ENCODE data around the gene RBM47.

Gene RBM47

GRCh38 chr4:40651280-40651679, 21.6 kb upstream of the RBM47 start:
- H3K9ac ChIP-seq (ENCODE audit: low read length), result no peak overlapping the region
- no peak overlapping the region for H3K27ac ChIP-seq (ENCODE audit: low read depth, low read length)
- H2AFZ ChIP-seq (ENCODE audit: low read depth, low read length, severe bottlenecking), result no peak overlapping the region
- no peaks in the 10 kb centered on the region for H3K9me3 ChIP-seq (ENCODE audit: insufficient read depth, low read length)
- no peaks in the 10 kb centered on the region for H3K79me2 ChIP-seq (ENCODE audit: insufficient read depth, low read length)
- H3K36me3 ChIP-seq (ENCODE audit: low read length), result no peaks in the 10 kb centered on the region
- no peaks in the 10 kb centered on the region for H3F3A ChIP-seq (ENCODE audit: insufficient read depth)
- no peaks in the 10 kb centered on the region for H3K27me3 ChIP-seq (ENCODE audit: low read length)
- no peak for TF ChIP-seq EZH2phosphoT487 (conservative IDR thresholded peaks at IDR 0.05; ENCODE audit: low read length)
- TF ChIP-seq CTCF (IDR thresholded peaks at IDR 0.05; ENCODE audit: insufficient read depth, low read length, poor library complexity, severe bottlenecking), result no peak
- H3K4me2 ChIP-seq (ENCODE audit: low read depth, low read length, poor library complexity, severe bottlenecking), result no peak overlapping the region
- no peaks in the 10 kb centered on the region for H4K20me1 ChIP-seq (ENCODE audit: low read depth, low read length)
- H3K9me2 ChIP-seq (replicated peaks; ENCODE audit: insufficient read depth, low read length), result no peaks in the 10 kb centered on the region
- no peak overlapping the region for H3K4me3 ChIP-seq (ENCODE audit: insufficient read depth, low read length, poor library complexity, severe bottlenecking)

GRCh38 chr4:40649321-40649720, 19.7 kb upstream of the RBM47 start:
- no peak overlapping the region for H3K4me3 ChIP-seq (ENCODE audit: insufficient read depth, low read length, poor library complexity, severe bottlenecking)
- TF ChIP-seq CTCF (IDR thresholded peaks at IDR 0.05; ENCODE audit: insufficient read depth, low read length, poor library complexity, severe bottlenecking) (no peak), EZH2phosphoT487 (conservative IDR thresholded peaks at IDR 0.05; ENCODE audit: low read length) (no peak)
- no peaks in the 10 kb centered on the region for H3K9me3 ChIP-seq (ENCODE audit: insufficient read depth, low read length)
- H3K4me2 ChIP-seq (ENCODE audit: low read depth, low read length, poor library complexity, severe bottlenecking), result no peak overlapping the region
- no peaks in the 10 kb centered on the region for H3K36me3 ChIP-seq (ENCODE audit: low read length)
- H3K79me2 ChIP-seq (ENCODE audit: insufficient read depth, low read length), result no peaks in the 10 kb centered on the region
- H3K9me2 ChIP-seq (replicated peaks; ENCODE audit: insufficient read depth, low read length), result no peaks in the 10 kb centered on the region
- no peaks in the 10 kb centered on the region for H3K27me3 ChIP-seq (ENCODE audit: low read length)
- H2AFZ ChIP-seq (ENCODE audit: low read depth, low read length, severe bottlenecking), result no peak overlapping the region
- no peak overlapping the region for H3K27ac ChIP-seq (ENCODE audit: low read depth, low read length)
- H3K9ac ChIP-seq (ENCODE audit: low read length), result no peak overlapping the region
- no peaks in the 10 kb centered on the region for H3F3A ChIP-seq (ENCODE audit: insufficient read depth)
- H4K20me1 ChIP-seq (ENCODE audit: low read depth, low read length), result no peaks in the 10 kb centered on the region

- Histone ChIP-seq H3K9ac (ENCODE audit: low read length) (no peak overlapping the region), H3K4me2 (ENCODE audit: low read depth, low read length, poor library complexity, severe bottlenecking) (no peak overlapping the region), H3K27me3 (ENCODE audit: low read length) (no peaks in the 10 kb centered on the region), H3K36me3 (ENCODE audit: low read length) (no peaks in the 10 kb centered on the region), H3K27ac (ENCODE audit: low read depth, low read length) (no peak overlapping the region), H3K9me2 (replicated peaks; ENCODE audit: insufficient read depth, low read length) (no peaks in the 10 kb centered on the region), H3K4me3 (ENCODE audit: insufficient read depth, low read length, poor library complexity, severe bottlenecking) (no peak overlapping the region), H3K9me3 (ENCODE audit: insufficient read depth, low read length) (no peaks in the 10 kb centered on the region), H4K20me1 (ENCODE audit: low read depth, low read length) (no peaks in the 10 kb centered on the region), H3F3A (ENCODE audit: insufficient read depth) (no peaks in the 10 kb centered on the region), H3K79me2 (ENCODE audit: insufficient read depth, low read length) (no peaks in the 10 kb centered on the region), H2AFZ (ENCODE audit: low read depth, low read length, severe bottlenecking) (no peak overlapping the region)
- TF ChIP-seq EZH2phosphoT487 (conservative IDR thresholded peaks at IDR 0.05; ENCODE audit: low read length), result no peak
- TF ChIP-seq CTCF (IDR thresholded peaks at IDR 0.05; ENCODE audit: insufficient read depth, low read length, poor library complexity, severe bottlenecking), result no peak
Observed at GRCh38 chr4:40648742-40649281, 19.1 kb upstream of the RBM47 start.
